Measurements from ENCODE around the gene SARM1. TPM values are rescaled to one million over a fixed set of nuclear protein-coding genes. Genes with fewer than 3 reads are reported as not detected.
A peak's percentile ranks its signal among the peaks of the same experiment; 100 is the strongest.

Gene SARM1
- total and polyA plus RNA-seq, 4 donors: 13.1 to 52.0 (median 34.3) TPM

DNA sequence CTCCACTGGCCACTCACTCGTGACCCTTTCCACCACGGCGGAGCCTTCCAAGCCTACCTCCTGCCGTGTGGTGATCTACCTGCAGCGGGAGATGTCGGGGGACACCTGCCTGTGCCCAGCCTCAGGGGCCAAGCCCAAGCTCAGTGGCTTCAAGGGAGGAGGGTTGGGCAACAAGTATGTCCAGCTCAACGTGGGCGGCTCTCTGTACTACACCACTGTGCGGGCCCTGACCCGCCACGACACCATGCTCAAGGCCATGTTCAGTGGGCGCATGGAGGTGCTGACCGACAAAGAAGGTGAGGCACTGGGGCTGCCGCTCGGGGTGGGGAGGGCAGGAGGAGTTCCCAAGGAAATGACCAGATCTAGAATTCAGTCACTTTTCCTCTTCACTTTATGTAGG is 32.1 kb upstream of the SARM1 start:
- no peaks in the 10 kb centered on the region for H3K9me3 ChIP-seq (ENCODE audit: control insufficient read depth, insufficient read depth, low read length)
- H3K27ac ChIP-seq (ENCODE audit: low read depth, low read length): no peak overlapping the region
- no peak overlapping the region for H3K4me3 ChIP-seq (ENCODE audit: low read depth, low read length)
- peaks cover 59% of the 10 kb centered on the region for H3K36me3 ChIP-seq (ENCODE audit: control insufficient read depth, insufficient read depth, low read length)
- peaks cover 13% of the 10 kb centered on the region for H3K4me1 ChIP-seq (ENCODE audit: control insufficient read depth, insufficient read depth, low read length)
- WGBS (ENCODE audit: insufficient coverage): 94% methylated on average over 9 of the region's 15 CpGs
- H3K27me3 ChIP-seq (ENCODE audit: control insufficient read depth, insufficient read depth, low read length): no peaks in the 10 kb centered on the region
- no peak for DNase-seq (ENCODE audit: low read depth in 4 of 6, low spot score in 6 of 6)

DNA sequence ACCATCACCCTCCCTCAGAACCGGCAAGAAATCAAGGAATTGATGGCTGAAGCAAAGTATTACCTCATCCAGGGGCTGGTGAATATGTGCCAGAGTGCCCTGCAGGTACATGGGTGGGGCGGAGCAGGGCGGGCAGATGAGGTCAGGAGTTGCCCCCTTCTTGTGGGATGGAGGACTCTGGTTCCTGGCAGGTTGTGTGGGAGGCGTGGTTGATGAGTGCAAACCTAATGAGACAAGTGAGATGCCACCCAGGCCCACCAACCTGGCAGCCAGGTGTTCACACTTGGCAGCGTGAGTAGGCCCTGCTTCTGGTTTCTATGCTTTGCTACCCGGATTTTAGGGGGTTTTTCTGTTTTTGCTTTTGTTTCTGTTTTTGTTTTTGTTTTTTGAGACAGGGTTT is 31.1 kb upstream of the SARM1 start:
- no peaks in the 10 kb centered on the region for H3K27me3 ChIP-seq (ENCODE audit: control insufficient read depth, insufficient read depth, low read length)
- H3K4me3 ChIP-seq (ENCODE audit: low read depth, low read length): no peak overlapping the region
- H3K27ac ChIP-seq (ENCODE audit: low read depth, low read length): no peak overlapping the region
- no peak for DNase-seq (ENCODE audit: low read depth in 4 of 6, low spot score in 6 of 6)
- peaks cover 67% of the 10 kb centered on the region for H3K36me3 ChIP-seq (ENCODE audit: control insufficient read depth, insufficient read depth, low read length)
- peaks cover 8% of the 10 kb centered on the region for H3K4me1 ChIP-seq (ENCODE audit: control insufficient read depth, insufficient read depth, low read length)
- WGBS (ENCODE audit: insufficient coverage): 97% methylated on average over 6 of the region's 6 CpGs
- H3K9me3 ChIP-seq (ENCODE audit: control insufficient read depth, insufficient read depth, low read length): no peaks in the 10 kb centered on the region

DNA sequence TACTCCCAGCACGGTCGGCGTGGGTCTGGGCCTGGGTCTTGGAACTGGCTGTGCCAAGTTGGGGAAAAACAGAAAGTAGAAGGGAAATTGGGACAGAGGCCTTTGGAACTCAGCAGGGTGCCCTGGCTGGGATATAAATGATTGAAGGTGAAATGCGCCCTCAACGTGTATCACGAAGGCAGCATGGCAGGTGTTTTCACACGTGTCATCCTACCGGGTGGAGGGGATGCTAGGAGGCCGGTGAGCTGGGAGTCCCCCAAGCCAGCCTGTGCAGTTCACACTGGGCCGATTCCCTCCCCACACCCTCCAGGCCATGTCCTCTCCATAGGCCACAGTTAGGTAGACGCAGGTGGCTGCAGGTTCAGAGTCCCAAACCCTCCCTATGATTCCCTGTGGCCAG is 30.0 kb upstream of the SARM1 start:
- DNase-seq (ENCODE audit: low read depth in 4 of 6, low spot score in 6 of 6): no peak
- Histone ChIP-seq H3K27me3 (ENCODE audit: control insufficient read depth, insufficient read depth, low read length) (no peaks in the 10 kb centered on the region), H3K36me3 (ENCODE audit: control insufficient read depth, insufficient read depth, low read length) (peaks cover 74% of the 10 kb centered on the region), H3K4me3 (ENCODE audit: low read depth, low read length) (no peak overlapping the region), H3K27ac (ENCODE audit: low read depth, low read length) (no peak overlapping the region), H3K4me1 (ENCODE audit: control insufficient read depth, insufficient read depth, low read length) (peaks cover 2% of the 10 kb centered on the region), H3K9me3 (ENCODE audit: control insufficient read depth, insufficient read depth, low read length) (no peaks in the 10 kb centered on the region)
- 89% methylated on average over 8 of the region's 11 CpGs for WGBS (ENCODE audit: insufficient coverage)

DNA sequence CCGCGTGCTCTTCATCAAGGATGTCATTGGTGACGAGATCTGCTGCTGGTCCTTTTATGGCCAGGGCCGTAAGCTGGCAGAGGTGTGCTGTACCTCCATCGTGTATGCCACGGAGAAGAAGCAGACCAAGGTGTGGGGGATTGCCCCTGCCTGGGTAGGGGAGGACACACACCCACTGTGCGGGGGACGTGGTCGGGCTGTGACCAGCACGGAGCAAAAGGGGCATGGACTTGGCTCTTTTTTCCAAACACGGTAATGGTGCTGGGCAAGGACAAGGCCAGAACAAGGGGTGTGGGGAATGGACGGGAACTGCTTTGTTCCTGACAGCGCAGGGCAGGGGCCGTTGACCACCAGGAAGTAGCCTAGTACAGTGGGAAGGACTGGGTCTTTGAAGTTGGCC is 29.2 kb upstream of the SARM1 start:
- WGBS (ENCODE audit: insufficient coverage): 93% methylated on average over 14 of the region's 14 CpGs

DNA sequence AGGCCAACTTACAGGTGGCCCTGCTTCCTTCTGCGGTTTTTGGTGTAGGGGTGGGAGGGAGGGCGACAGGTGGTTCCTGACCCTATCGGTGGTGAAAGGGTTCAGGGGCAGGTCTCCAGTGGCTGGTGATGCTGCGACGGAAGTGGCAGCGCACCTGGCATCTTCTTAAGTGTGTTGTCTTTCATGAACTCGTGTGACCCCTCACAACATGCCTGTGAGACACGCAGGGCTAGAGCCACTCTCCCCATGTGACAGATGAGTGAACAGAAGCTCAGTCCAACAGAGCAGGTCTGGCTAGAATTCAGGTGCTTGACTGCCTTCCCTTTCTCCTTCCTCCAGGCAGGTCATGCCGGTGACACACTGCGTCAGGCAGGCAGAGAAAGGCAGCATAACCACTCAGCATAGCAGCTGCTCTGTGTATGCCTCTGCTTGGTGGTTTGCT is 28.0 kb upstream of the SARM1 start:
- Histone ChIP-seq H3K27ac (ENCODE audit: low read depth, low read length) (no peak overlapping the region), H3K9me3 (ENCODE audit: control insufficient read depth, insufficient read depth, low read length) (no peaks in the 10 kb centered on the region), H3K4me1 (ENCODE audit: control insufficient read depth, insufficient read depth, low read length) (peaks cover 5% of the 10 kb centered on the region), H3K36me3 (ENCODE audit: control insufficient read depth, insufficient read depth, low read length) (peaks cover 89% of the 10 kb centered on the region), H3K4me3 (ENCODE audit: low read depth, low read length) (no peak overlapping the region), H3K27me3 (ENCODE audit: control insufficient read depth, insufficient read depth, low read length) (no peaks in the 10 kb centered on the region)
- DNase-seq (ENCODE audit: low read depth in 4 of 6, low spot score in 6 of 6): no peak
- 86% methylated on average over 10 of the region's 10 CpGs for WGBS (ENCODE audit: insufficient coverage)

More for the DNA sequence above, 29.2 kb upstream of the SARM1 start:
- no peak for DNase-seq (ENCODE audit: low read depth in 4 of 6, low spot score in 6 of 6)
- no peaks in the 10 kb centered on the region for H3K9me3 ChIP-seq (ENCODE audit: control insufficient read depth, insufficient read depth, low read length)
- no peak overlapping the region for H3K27ac ChIP-seq (ENCODE audit: low read depth, low read length)
- H3K36me3 ChIP-seq (ENCODE audit: control insufficient read depth, insufficient read depth, low read length): peaks cover 80% of the 10 kb centered on the region
- peaks cover 1% of the 10 kb centered on the region for H3K4me1 ChIP-seq (ENCODE audit: control insufficient read depth, insufficient read depth, low read length)
- H3K27me3 ChIP-seq (ENCODE audit: control insufficient read depth, insufficient read depth, low read length): no peaks in the 10 kb centered on the region
- no peak overlapping the region for H3K4me3 ChIP-seq (ENCODE audit: low read depth, low read length)

DNA sequence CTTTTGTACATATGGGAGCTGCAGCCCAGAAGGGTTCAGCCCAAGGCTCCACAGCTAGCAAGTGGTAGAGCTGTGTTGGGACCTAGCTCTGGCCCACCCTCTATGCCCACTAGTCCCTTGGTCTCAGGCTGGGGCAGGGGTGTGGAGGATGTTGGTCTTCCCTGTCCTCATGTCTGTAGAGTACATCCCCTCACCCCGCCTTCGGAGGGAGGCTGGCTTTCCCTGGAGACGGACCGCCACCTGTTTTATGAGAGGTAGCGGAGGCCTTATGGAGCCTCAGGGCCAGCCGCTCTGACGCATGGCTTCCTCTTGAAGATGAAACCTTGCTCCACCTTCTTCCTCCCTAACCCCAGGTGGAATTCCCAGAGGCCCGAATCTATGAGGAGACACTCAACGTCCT is 27.5 kb upstream of the SARM1 start:
- 89% methylated on average over 5 of the region's 9 CpGs for WGBS (ENCODE audit: insufficient coverage)
- DNase-seq (ENCODE audit: low read depth in 4 of 6, low spot score in 6 of 6): no peak
- Histone ChIP-seq H3K27me3 (ENCODE audit: control insufficient read depth, insufficient read depth, low read length) (no peaks in the 10 kb centered on the region), H3K9me3 (ENCODE audit: control insufficient read depth, insufficient read depth, low read length) (no peaks in the 10 kb centered on the region), H3K27ac (ENCODE audit: low read depth, low read length) (no peak overlapping the region), H3K36me3 (ENCODE audit: control insufficient read depth, insufficient read depth, low read length) (peaks cover 93% of the 10 kb centered on the region), H3K4me1 (ENCODE audit: control insufficient read depth, insufficient read depth, low read length) (peaks cover 5% of the 10 kb centered on the region), H3K4me3 (ENCODE audit: low read depth, low read length) (no peak overlapping the region)

DNA sequence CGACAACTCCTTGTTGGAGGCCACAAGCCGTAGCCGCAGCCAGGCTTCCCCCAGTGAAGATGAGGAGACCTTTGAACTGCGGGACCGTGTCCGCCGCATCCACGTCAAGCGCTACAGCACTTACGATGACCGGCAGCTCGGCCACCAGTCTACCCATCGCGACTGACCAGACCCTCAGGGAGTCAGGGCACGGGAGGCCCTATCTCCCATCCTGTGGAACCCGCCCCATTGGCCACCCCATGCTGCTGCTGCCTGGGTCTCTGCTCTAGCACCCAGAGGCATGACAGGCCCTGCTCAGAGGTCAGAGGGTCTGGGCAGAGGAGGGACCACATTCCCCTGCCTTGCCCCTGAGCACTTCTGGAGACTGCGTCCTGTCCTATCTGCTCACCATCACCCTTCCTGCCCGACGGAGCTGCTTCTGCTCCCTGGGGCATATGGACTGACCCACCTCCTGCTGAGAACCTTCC is 27.0 kb upstream of the SARM1 start:
- DNase-seq (ENCODE audit: low read depth in 4 of 6, low spot score in 6 of 6): no peak
- Histone ChIP-seq H3K36me3 (ENCODE audit: control insufficient read depth, insufficient read depth, low read length) (peaks cover 93% of the 10 kb centered on the region), H3K4me1 (ENCODE audit: control insufficient read depth, insufficient read depth, low read length) (peaks cover 5% of the 10 kb centered on the region), H3K27ac (ENCODE audit: low read depth, low read length) (no peak overlapping the region), H3K4me3 (ENCODE audit: low read depth, low read length) (no peak overlapping the region), H3K9me3 (ENCODE audit: control insufficient read depth, insufficient read depth, low read length) (no peaks in the 10 kb centered on the region), H3K27me3 (ENCODE audit: control insufficient read depth, insufficient read depth, low read length) (no peaks in the 10 kb centered on the region)
- 94% methylated on average over 19 of the region's 19 CpGs for WGBS (ENCODE audit: insufficient coverage)

DNA sequence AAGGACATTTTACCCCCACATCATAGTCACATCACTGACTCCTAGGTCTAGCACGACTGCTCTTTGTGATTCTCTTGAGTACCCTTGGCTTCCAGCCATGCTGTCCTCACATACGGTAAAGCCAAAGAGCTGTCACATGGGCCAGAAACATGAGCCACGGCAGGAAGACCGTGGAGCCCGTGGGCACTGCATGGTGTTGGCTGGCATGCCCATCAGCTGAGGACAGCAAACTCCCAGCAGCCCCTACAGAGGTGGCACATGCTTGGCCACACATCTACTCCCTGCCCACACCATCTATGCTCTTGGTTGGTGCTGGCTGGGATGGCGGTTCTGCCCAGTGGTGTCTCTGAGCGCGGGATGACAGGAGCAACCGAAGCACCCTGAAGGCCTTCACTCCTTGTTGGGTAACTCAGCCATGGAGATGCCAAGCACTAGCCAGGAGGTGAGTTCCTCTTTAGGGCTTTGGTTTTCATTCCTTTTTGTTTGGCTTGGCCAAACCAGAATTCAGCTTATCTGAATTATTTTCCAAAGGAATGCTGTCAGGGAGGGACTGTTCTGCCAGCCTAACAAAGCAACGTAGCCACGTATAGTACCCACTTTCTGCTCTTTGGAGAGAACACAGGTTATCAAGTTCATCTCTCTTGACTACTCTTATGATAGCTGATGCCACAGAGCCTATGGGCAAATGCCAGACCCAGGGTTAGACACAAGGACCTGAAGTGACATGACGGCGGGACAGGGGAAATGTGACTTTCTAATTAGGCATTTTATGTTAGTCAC is 25.9 kb upstream of the SARM1 start:
- peak overlapping the region; percentile 4 for H3K27ac ChIP-seq (ENCODE audit: low read depth, low read length)

DNA sequence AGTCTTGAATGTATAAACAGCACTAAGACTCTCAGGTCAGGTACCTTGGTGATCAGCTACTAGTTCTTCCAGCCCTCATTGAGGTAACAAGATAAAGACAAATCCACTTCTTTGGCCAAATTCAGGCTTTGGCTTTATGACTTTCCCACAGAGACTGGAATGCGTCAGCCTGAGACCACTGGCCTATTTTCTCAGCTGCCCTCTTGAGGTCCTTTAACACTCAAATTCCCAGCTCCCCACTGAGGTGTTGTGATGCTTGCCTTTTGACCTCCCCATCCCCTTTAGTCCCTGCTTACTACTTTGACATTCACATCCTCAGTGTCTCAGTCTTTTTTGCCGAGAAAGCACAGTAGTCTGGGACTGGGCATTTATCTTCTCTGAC is 25.3 kb upstream of the SARM1 start:
- 20% methylated on average over 1 of the region's 2 CpGs for WGBS (ENCODE audit: insufficient coverage)
- Histone ChIP-seq H3K9me3 (ENCODE audit: control insufficient read depth, insufficient read depth, low read length) (no peaks in the 10 kb centered on the region), H3K4me3 (ENCODE audit: low read depth, low read length) (no peak overlapping the region), H3K27me3 (ENCODE audit: control insufficient read depth, insufficient read depth, low read length) (no peaks in the 10 kb centered on the region), H3K27ac (ENCODE audit: low read depth, low read length) (peak overlapping the region; percentile 4), H3K36me3 (ENCODE audit: control insufficient read depth, insufficient read depth, low read length) (peaks cover 87% of the 10 kb centered on the region), H3K4me1 (ENCODE audit: control insufficient read depth, insufficient read depth, low read length) (peaks cover 5% of the 10 kb centered on the region)
- no peak for DNase-seq (ENCODE audit: low read depth in 4 of 6, low spot score in 6 of 6)

More for the DNA sequence above, 25.9 kb upstream of the SARM1 start:
- Histone ChIP-seq H3K4me3 (ENCODE audit: low read depth, low read length) (no peak overlapping the region), H3K9me3 (ENCODE audit: control insufficient read depth, insufficient read depth, low read length) (no peaks in the 10 kb centered on the region), H3K4me1 (ENCODE audit: control insufficient read depth, insufficient read depth, low read length) (peaks cover 5% of the 10 kb centered on the region), H3K27me3 (ENCODE audit: control insufficient read depth, insufficient read depth, low read length) (no peaks in the 10 kb centered on the region), H3K36me3 (ENCODE audit: control insufficient read depth, insufficient read depth, low read length) (peaks cover 87% of the 10 kb centered on the region)
- peak in 1 of 6 donors; percentile 37 for DNase-seq (ENCODE audit: low read depth in 4 of 6, low spot score in 6 of 6)
- WGBS (ENCODE audit: insufficient coverage): 70% methylated on average over 12 of the region's 13 CpGs

DNA sequence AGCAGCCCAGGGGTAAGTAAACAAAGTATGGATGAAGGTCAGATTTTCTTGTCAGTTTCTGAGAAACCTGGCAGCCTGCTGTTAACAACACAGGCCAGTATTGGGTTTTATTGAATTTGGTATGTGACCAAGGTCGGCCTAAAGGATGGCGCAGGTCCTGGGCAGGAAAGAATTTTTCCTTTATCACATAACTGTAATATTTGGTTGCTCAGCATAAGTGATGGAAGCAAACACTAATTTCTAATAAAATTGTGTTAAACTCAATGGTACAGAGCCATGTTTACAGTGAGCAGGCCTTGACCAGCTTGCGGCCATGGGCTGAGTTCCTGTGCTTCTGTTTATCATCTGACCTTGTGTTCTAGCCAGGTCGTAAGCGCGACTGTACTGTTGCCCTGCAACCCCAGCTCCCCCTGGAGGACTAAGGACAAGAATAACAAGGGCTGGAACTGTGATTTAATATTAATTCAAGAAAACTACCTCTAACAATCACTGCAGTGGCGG is 24.7 kb upstream of the SARM1 start:
- no peaks in the 10 kb centered on the region for H3K27me3 ChIP-seq (ENCODE audit: control insufficient read depth, insufficient read depth, low read length)
- no peak for DNase-seq (ENCODE audit: low read depth in 4 of 6, low spot score in 6 of 6)
- peaks cover 87% of the 10 kb centered on the region for H3K36me3 ChIP-seq (ENCODE audit: control insufficient read depth, insufficient read depth, low read length)
- WGBS (ENCODE audit: insufficient coverage): 80% methylated on average over 1 of the region's 7 CpGs
- H3K4me1 ChIP-seq (ENCODE audit: control insufficient read depth, insufficient read depth, low read length): peaks cover 5% of the 10 kb centered on the region
- no peaks in the 10 kb centered on the region for H3K9me3 ChIP-seq (ENCODE audit: control insufficient read depth, insufficient read depth, low read length)
- H3K27ac ChIP-seq (ENCODE audit: low read depth, low read length): no peak overlapping the region
- H3K4me3 ChIP-seq (ENCODE audit: low read depth, low read length): no peak overlapping the region
